CD4-positive, alpha-beta T cell treated with Interleukin-4 for 1 hour (primary cell): ENCODE measurements around the gene PRMT3.
A peak's percentile ranks its signal among the peaks of the same experiment; 100 is the strongest.
"Not testable (repeated sequence)": the region's sequence is repeated elsewhere in the genome, so short reads cannot be mapped to it uniquely, and the experiment has no call there.

Source experiments
- DNase-seq, 2 donors: peaks; one replicate each; pipeline ENCODE4 v3.0.0-alpha.2; 2020 to 2022

Gene PRMT3

DNA sequence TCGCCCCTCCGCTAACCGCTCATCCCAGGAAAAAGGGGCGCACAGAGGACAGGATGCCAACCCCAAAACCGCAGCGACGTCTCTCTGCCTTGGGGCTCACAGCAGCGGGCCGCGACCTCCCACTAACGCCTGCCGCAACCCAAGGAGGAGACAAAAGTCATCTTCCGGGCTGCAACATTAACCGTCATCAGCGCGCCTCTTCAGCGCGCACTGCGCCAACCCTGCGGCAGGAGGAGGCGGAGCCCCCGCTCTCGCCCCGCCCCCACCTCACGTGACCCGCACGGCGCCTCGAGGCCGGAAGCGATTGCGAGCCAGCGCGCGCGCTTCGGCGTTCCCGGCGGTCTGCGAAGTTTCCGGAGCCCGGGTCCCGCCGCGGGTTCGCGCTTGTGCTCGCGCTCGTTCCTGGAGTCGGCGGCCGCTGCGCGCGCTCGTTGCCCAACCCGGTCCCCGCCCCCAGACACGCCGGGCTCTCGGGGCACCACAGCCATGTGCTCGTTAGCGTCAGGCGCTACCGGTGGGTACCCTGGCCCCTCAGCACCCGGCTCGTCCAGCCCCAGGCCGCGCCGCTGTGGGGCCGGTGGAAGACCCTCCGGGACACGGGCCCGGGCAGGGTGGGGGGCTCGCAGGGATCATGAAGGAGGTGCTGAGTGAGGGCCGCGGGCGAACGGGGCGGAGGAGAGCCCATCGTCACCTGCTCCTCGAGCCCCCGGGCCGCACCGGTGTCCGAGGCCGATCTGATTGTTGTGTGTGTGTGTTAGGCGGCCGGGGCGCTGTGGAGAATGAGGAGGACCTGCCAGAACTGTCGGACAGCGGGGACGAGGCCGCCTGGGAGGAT, at the start of gene PRMT3:
Gene PRMT3 (plus strand): TSS at position 456 of the 835 bp plus-strand sequence. CDS start 31 bp downstream, at position 487.
- peak; percentile 97 for DNase-seq

GRCh38 chr11:20342347-20343141, 45.0 kb upstream of the PRMT3 start:
- DNase-seq, result no peak

DNA sequence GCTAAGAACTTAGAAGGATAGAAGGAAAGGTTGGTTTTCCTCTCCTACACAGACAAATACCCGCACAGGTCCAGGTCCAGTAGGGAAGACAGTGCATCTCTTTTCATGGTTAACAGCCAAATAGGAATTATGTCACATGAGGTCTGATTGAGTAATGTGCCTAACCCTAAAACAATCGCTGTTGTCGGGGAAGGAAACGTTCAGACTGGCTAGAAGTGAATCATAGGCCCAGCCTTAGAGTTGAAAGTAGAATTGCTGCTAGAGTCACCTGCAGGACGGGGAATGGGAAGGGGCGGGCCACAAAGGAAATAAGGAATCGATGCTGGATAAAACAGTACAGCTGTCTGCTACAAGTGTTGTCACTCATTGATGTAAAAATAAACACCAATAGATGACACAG, 36.4 kb upstream of the PRMT3 start:
- no peak for DNase-seq

GRCh38 chr11:20351751-20352262, 35.7 kb upstream of the PRMT3 start:
- DNase-seq, result no peak

DNA sequence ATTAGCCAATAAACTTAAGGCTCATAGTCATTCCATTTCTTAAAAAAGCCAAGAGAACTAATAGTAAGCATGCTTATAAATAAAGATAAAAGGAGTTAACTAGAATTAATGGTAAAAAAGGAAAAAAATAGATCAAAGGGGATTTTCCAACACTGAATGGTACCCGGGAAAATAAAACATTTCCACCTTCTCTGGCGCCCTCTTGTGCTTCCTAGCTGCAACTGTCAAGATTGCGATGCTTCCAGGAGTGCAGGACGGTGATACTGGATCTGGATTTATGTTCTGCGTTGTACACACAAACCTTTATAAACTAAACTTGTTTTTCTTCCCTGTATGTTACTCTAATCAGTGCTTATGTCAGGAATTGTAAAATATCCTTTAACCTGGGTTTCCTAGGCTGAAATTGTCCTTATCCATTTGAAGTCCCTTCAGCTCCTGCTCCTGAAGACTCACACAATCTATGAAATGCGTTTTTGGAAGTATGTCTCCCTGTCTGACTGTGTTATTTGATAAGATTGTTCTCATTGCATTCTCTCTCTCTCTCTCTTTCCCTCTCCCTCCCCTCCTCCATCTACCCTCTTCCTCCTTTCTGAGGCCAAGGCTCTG, 33.6 kb upstream of the PRMT3 start:
- peak in 1 of 2 donors; percentile 40 for DNase-seq

- DNase-seq, result peak; percentile 25 to 54
Measured at GRCh38 chr11:20355221-20356219, 32.0 kb upstream of the PRMT3 start.

GRCh38 chr11:20357150-20357549, 30.4 kb upstream of the PRMT3 start:
- no peak for DNase-seq

DNA sequence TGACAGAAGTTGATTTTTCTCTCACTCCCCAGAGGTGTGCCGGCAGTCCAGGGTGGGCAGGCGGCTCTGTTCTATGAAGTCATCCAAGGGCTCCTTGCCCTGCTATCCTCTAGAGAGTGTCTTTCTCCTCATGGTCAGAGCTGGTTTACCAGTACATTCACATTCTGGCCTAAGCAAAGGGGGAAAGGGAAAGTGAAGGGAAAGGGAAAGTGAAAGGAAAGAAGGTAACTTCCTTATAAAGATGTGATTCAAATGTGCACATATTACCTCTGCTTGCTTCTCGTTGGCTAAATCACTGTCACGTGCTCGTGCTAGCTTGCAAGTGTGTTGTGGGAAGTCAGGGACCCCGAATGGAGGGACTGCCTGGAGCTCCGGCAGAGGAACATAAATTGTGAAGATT, 26.9 kb upstream of the PRMT3 start:
- DNase-seq, result peak; percentile 65 to 72

DNA sequence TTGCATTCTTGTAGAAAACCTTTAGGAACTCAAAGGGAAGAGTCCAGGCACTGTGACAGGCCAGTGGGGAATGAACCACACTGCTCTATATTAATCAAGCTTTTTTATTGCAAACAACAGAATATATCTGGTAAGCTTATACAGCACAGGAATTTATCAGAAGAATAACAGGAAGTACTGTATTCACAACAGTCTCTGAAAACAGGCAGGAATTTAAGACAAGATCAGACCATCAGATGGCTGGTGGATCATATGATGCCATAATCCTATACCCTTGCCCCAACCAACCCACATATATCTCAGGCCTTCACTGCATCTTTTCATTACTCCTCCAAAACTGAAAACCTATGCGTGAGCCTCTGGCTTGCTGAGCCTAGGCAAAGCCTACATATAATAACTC, 25.0 kb upstream of the PRMT3 start:
- DNase-seq, result no peak

DNA sequence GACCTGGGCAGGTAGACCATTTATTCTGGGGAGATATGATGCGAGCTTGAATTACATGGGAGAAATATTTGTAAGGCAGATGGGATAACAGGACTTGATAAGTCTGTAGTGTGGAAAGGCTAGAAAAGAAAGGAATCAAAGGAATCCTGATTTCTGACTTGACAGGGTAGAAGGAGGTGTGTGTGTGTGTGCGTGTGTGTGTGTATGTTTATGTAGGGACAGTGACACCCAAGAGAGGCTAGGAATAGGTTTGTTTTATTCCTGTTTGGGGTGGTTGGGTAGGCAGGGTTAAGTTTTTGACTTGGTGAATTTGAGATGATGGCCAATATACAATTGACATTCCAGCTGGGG, 24.4 kb upstream of the PRMT3 start:
- no peak for DNase-seq

DNA sequence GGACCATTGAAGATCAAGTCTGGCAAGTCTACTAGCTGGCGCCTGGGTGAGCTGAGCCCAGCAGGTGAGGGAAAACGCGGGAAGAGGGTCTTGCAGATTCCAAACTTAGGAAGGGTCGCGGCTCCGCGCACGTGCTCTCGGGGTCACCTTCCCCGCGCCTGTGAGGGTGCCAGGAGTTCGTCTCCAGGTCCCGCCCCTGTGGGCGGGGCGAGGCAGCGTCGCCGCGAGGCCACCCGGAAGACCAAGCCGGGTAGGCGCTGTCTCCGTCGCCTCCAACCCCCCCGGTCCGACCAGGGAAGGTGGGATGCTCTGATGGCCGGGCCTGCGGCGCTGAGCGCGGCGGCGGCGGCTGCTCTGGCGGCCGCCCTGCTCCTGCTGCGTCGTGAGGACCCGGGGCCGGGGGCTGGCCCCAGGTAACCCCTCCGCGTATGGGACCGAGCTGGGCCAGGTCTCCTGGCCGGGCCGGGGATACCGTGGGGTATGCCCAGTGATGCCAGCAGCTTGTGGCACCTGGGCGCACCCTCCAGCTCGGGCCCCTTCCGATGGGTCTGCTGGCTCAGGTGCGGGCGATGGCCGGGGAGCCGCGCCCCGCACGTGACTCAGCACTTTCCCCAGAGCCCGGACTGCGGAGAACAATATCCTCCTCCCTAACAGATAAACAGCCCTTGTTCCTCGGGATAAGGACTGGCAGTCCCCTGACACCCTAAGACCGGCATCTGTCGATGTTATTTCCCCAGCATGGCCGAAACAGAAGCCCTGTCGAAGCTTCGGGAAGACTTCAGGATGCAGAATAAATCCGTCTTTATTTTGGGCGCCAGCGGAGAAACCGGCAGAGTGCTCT, 23.8 kb upstream of the PRMT3 start, which contains the start of gene HTATIP2:
Gene HTATIP2 (plus strand): TSS at position 215 of the 841 bp plus-strand sequence. CDS start 524 bp downstream, at position 739.
- DNase-seq, result peak; percentile 77 to 78

DNA sequence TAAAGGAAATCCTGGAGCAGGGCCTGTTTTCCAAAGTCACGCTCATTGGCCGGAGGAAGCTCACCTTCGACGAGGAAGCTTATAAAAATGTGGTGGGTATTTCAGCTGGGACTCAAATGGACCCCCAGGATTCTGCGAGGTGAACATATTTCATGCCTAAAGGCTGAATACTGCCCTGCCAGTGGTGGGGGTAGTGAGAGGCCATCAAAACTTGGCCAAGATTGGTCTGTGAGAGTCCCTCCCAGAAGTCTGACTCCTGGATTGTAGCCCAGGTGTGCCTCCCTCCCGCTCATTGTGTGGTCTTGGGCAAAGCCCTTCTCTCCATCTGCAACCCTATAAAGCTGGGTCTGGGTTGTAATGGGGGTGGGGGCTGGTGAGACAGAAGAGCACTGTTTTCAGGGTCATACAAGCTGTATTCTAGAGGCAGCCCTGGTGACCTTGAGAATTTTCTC, 23.1 kb upstream of the PRMT3 start:
- DNase-seq, result peak in 1 of 2 donors; percentile 12

GRCh38 chr11:20365465-20365864, 22.1 kb upstream of the PRMT3 start:
- not testable (repeated sequence) for DNase-seq

DNA sequence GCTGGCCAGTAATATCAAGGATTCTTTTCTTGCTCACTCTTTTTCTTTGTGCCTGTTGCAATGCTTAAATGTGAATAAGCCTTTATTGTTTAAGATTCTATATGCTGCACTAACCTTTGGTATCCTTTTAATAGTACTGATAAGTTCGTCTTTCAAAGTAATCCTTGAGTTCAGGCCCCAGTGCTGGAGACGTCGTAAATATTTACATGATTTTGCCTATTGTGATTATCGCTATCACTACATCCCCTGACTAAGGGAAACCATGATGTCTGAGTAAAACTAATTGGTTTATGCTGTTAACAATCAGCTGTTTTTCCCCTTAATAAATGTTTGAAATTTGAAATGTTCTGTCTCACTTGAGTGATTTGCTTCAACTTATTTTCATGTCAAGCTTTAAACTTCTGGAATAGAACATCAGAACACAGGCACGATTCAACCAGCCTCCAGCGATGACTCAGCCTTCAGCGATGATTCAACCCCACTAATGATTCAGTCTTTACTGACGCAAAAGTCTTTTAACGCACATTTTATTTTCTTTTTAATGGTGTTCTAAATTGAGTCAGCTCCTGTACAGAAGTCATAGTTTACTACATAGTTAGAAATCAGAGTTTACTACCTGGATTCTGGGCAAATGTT, 20.1 kb upstream of the PRMT3 start:
- DNase-seq, result peak; percentile 14 to 21

DNA sequence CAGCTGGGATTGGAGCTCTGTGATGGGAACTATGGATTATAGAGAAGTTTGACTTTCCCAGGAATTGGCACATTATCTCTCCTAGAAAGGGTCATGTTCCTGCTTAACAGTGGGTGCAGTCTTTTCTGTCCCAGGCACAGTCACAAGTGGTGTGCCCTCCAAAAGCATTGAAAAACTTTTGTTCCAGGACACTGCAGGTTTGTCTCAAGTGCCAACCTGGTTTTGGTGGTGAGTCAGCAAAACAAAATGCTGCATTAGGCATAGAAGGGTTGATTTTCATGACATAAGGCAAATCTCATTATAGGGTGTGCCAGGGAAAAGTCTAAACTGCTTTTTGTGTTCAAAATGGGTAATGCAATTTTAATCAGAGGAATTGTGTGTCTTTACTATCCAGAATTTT, 19.1 kb upstream of the PRMT3 start:
- no peak for DNase-seq

DNA sequence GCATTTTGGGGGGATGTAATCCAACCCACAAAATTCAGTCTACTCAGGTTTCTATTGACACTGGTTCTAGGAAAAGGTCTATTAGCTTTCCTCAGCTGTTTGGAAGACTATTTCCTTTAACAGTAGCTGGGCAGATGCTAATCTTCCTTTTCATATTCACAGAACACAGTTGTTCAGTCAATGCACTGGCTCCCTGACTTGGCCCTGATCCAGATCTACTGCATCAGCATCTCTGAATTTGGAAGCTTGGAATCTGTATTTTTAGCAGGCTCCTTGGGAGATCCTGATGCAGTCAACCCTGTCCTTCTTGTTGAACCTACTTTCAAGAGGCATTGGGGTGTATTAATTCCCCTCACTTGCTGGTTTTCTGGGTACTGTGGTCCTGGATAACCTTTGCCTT, 17.7 kb upstream of the PRMT3 start:
- DNase-seq, result no peak

DNA sequence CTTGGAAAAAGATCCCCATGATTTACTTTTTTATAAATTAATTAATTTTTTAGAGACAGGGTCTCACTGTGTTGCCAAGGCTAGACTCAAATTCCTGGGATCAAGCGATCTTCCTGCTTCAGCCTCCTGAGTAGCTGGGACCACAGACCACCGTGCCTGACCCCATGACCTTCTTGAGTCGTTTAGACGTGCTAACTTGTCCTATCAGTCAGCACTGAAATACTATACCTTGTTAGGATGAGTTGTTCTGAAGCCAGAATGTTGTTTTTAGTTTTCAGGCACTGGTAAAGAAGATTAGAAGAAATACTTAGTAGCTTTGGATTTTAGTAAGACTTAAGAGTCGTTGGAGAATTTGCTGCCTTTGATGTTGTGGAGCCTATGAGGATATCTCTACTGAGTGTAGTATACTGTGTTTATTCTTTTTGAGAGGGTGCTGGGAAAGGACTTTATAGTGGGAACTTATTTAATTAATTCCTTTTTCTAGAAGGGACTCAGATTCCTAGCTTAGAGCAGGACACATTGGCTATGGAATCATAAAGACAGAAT, 15.4 kb upstream of the PRMT3 start:
- DNase-seq, result no peak

DNA sequence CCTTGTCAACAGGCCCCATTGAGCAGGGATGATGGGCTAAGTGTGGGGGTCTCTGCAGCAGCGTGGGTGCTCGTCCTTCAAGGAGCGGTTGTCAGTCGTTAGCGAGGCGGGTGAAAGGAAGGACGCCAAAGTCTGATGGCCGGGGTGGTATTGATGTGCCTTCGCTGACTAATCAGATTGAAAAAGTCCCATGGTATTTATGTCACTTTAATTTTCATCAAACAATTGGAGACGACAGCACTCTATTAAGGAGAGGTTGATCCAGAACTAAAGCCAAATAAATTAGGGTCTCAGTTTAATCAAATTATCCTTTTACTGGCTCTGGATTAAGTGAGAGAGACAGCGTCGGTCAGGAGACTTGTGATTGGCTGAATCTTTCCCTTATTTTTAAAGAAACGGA, 14.4 kb upstream of the PRMT3 start:
- no peak for DNase-seq

- DNase-seq, result no peak
Measured at GRCh38 chr11:20373568-20374209, 13.8 kb upstream of the PRMT3 start.
